HT-29 (cell line): Measurements from ENCODE around the gene ACSL1. TPM values are rescaled to one million over a fixed set of nuclear protein-coding genes. Genes with fewer than 3 reads are reported as not detected.
"Not testable (repeated sequence)": the region's sequence is repeated elsewhere in the genome, so short reads cannot be mapped to it uniquely, and the experiment has no call there.

Experiments
- DNase-seq: peaks from one replicate; pipeline ENCODE4 v3.0.0-alpha.2; 2015; ENCODE audit warnings: low spot score
- total RNA-seq: library from RNA; depleted of rRNA; stranded (reverse); fragments of >200 nt; shearing (Covaris generic); gene quantifications from 2 replicates; pipeline ENCODE4 v1.2.3, GENCODE V29; 2014

ACSL1 gene
- total RNA-seq, 1 experiment from 2014 or later: 36.6 TPM

- DNase-seq: no peak
Measured at GRCh38 chr4:184756399-184756798, 69.4 kb downstream of the ACSL1 start.

- DNase-seq: no peak
Measured at GRCh38 chr4:184755278-184755677, 70.5 kb downstream of the ACSL1 start.

- DNase-seq: no peak
Measured at GRCh38 chr4:184752496-184753275, 73.1 kb downstream of the ACSL1 start.

- DNase-seq: no peak
Measured at GRCh38 chr4:184751585-184751956, 74.2 kb downstream of the ACSL1 start.

GRCh38 chr4:184750926-184751584 lies 74.7 kb downstream of the ACSL1 start:
- no peak for DNase-seq

- DNase-seq: no peak
Measured at GRCh38 chr4:184748251-184748652, 77.5 kb downstream of the ACSL1 start.

- DNase-seq: peak; percentile 42
Measured at GRCh38 chr4:184747034-184747830, 78.5 kb downstream of the ACSL1 start.

- DNase-seq: peak; percentile 76
Measured at GRCh38 chr4:184745831-184746795, 79.7 kb downstream of the ACSL1 start.

GRCh38 chr4:184744236-184744635 lies 81.5 kb downstream of the ACSL1 start:
- no peak for DNase-seq

- DNase-seq: no peak
Measured at GRCh38 chr4:184743650-184744049, 82.1 kb downstream of the ACSL1 start.

- DNase-seq: not testable (repeated sequence)
Measured at GRCh38 chr4:184741651-184742050, 84.1 kb downstream of the ACSL1 start.

GRCh38 chr4:184740980-184741391 lies 84.8 kb downstream of the ACSL1 start:
- DNase-seq: no peak

GRCh38 chr4:184739575-184739974 lies 86.2 kb downstream of the ACSL1 start:
- not testable (repeated sequence) for DNase-seq

- no peak for DNase-seq
Measured at GRCh38 chr4:184734758-184735157, 91.0 kb downstream of the ACSL1 start.

GRCh38 chr4:184733654-184734524 lies 91.9 kb downstream of the ACSL1 start, which contains the start of gene CENPU:
CENPU (minus strand) TSS chr4:184734096; CDS start chr4:184734062, 34 bp downstream.
- DNase-seq: peak; percentile 93

GRCh38 chr4:184732126-184732525 lies 93.6 kb downstream of the ACSL1 start:
- peak; percentile 23 for DNase-seq

GRCh38 chr4:184731056-184731455 lies 94.7 kb downstream of the ACSL1 start:
- DNase-seq: no peak

GRCh38 chr4:184729946-184730345 lies 95.8 kb downstream of the ACSL1 start:
- no peak for DNase-seq

GRCh38 chr4:184728858-184729257 lies 96.9 kb downstream of the ACSL1 start:
- DNase-seq: no peak

- no peak for DNase-seq
Measured at GRCh38 chr4:184727430-184727829, 98.3 kb downstream of the ACSL1 start.
